Astrocyte of the hippocampus (primary cell): ENCODE measurements around the gene SFTPD.
A peak's percentile ranks its signal among the peaks of the same experiment; 100 is the strongest.
"Not testable (repeated sequence)": the region's sequence is repeated elsewhere in the genome, so short reads cannot be mapped to it uniquely, and the experiment has no call there.

ENCODE experiments used
- DNase-seq: peaks from one replicate; pipeline ENCODE4 v3.0.0; 2011; ENCODE audit warnings: low read depth, low spot score

The SFTPD gene

GRCh38 chr10:79925614-79926013 is 23.3 kb downstream of the SFTPD start:
- DNase-seq: no peak

GRCh38 chr10:79923669-79924068 is 25.2 kb downstream of the SFTPD start:
- no peak for DNase-seq

- DNase-seq: no peak
Measured at GRCh38 chr10:79923145-79923544, 25.8 kb downstream of the SFTPD start.

- DNase-seq: not testable (repeated sequence)
Measured at GRCh38 chr10:79922011-79922412, 26.9 kb downstream of the SFTPD start.

GRCh38 chr10:79915838-79916237 is 33.1 kb downstream of the SFTPD start:
- DNase-seq: not testable (repeated sequence)

- DNase-seq: not testable (repeated sequence)
Measured at GRCh38 chr10:79914512-79914911, 34.4 kb downstream of the SFTPD start.

- no peak for DNase-seq
Measured at GRCh38 chr10:79910836-79911235, 38.1 kb downstream of the SFTPD start.

- no peak for DNase-seq
Measured at GRCh38 chr10:79910344-79910743, 38.6 kb downstream of the SFTPD start.

- peak; percentile 42 for DNase-seq
Measured at GRCh38 chr10:79905322-79906314, 43.3 kb downstream of the SFTPD start.

GRCh38 chr10:79904671-79905321 is 44.1 kb downstream of the SFTPD start:
- peak; percentile 85 for DNase-seq

GRCh38 chr10:79901571-79901970 is 47.3 kb downstream of the SFTPD start:
- DNase-seq: not testable (repeated sequence)

GRCh38 chr10:79898597-79899325 is 50.1 kb downstream of the SFTPD start:
- DNase-seq: no peak

- not testable (repeated sequence) for DNase-seq
Measured at GRCh38 chr10:79892896-79893295, 56.0 kb downstream of the SFTPD start.

GRCh38 chr10:79890469-79890868 is 58.4 kb downstream of the SFTPD start:
- DNase-seq: no peak

GRCh38 chr10:79888984-79889383 is 59.9 kb downstream of the SFTPD start:
- DNase-seq: not testable (repeated sequence)
